Measurements from ENCODE around the gene SNTB2. TPM values are rescaled to one million over a fixed set of nuclear protein-coding genes. Genes with fewer than 3 reads are reported as not detected.
A peak's percentile ranks its signal among the peaks of the same experiment; 100 is the strongest.
"Not testable (repeated sequence)": the region's sequence is repeated elsewhere in the genome, so short reads cannot be mapped to it uniquely, and the experiment has no call there.

SNTB2 gene
- total RNA-seq, 1 experiment from 2014 or later = 4.8 TPM

DNA sequence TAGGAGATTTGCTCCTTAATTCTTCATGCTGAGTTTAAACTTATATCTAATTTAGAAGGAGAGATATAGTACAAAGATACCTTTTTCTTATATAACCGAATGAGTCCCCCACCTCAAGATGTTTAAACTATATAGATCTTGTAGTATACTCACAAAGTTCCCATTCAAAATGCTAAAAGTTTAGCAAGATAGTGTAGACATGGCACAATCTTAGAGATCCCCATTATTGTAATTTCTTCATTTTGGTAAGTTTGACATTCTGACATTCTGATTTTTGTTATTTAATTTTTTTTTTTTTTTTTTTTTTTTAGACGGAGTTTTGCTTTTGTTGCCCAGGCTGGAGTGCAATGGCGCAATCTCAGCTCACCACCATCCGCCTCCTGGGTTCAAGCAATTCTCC, 22.8 kb downstream of the SNTB2 start:
- DNase-seq (ENCODE audit: low read depth) = no peak
- in situ Hi-C loops (cut with HindIII; ENCODE audit: low pct_unique_long_range_greater_than_20kb, low sequenced_read_pairs) = no loop called here

DNA sequence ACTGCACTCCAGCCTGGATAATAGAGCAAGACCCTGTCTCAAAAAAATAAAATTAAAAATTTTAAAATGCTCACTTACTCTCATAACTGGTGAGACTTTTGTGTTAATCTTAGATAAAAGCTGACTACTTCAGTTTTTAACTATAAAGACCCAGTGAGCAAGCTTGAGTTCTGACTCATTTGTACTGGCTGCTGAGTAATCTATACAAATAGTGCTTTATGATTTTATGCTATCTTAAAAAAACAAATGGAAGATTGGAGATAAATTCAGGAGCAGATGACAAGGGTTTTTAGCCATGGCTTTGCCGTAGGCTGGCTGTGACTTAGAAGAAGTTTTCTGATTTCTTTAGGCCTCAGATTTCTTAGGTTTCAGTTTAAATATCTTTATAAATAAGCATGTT, 30.5 kb downstream of the SNTB2 start:
- in situ Hi-C loops (cut with HindIII; ENCODE audit: low pct_unique_long_range_greater_than_20kb, low sequenced_read_pairs) = no loop called here

DNA sequence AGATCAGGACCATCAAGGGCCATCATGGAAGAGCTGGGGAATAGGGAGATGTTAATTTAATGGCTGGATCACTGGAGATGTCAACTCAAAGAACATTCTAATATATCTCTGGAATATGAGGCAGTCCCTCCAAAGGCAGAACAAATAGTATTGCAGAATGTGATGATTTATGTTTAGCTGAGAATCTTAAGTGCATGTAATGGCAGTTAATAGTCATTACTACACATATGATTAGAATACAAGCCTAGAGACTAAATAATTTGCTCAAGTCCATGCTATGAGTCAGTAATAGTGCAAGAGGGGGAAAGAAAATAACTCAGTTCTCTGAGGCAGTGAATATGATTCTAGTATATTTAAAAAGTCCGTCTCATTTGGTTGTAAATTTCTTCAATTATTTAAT, 32.3 kb downstream of the SNTB2 start:
- no peak for DNase-seq (ENCODE audit: low read depth)

More for the DNA sequence above, 30.5 kb downstream of the SNTB2 start:
- peak; percentile 8 for DNase-seq (ENCODE audit: low read depth)

DNA sequence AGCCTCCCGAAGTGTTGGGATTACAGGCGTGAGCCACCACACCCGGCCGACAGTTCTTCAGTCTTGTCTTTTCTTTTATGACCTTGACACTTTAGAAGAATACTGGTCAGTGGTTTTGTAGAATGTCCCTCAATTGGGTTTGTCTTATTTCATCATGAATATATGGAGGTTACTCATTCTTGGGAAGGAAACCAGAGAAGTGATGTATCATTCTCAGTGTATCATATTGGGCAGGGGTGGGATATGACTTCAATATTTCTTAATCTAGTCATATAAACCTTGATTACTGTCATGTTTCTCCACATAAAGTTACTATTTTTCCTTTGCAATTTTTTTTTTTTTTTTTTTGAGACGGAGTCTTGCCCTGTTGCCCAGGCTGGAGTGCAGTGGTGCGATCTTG, 36.9 kb downstream of the SNTB2 start:
- no peak for DNase-seq (ENCODE audit: low read depth)

More for the DNA sequence above, 32.3 kb downstream of the SNTB2 start:
- in situ Hi-C loops (cut with HindIII; ENCODE audit: low pct_unique_long_range_greater_than_20kb, low sequenced_read_pairs) = no loop called here

DNA sequence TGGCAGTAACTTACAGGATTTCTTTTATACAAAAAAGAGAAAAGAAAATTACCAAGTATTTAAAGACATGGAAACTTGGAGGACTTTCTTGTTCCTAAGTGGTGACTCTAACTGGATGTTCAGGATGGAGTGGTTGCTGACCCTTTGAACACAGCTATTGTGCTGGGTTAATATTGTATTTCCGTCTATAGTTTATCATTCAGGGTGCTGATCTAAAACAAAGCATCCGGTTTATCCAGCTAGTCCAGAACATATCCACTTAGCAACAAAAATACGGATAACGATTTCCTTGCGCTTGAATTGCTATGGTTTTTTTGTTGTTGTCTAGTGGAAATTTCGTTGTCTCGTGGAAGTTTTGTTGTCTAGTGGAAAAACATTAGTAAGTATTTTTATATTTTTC, 38.2 kb downstream of the SNTB2 start:
- in situ Hi-C loops (cut with HindIII; ENCODE audit: low pct_unique_long_range_greater_than_20kb, low sequenced_read_pairs) = no loop called here
- no peak for DNase-seq (ENCODE audit: low read depth)

More for the DNA sequence above, 36.9 kb downstream of the SNTB2 start:
- in situ Hi-C loops (cut with HindIII; ENCODE audit: low pct_unique_long_range_greater_than_20kb, low sequenced_read_pairs) = no loop called here

DNA sequence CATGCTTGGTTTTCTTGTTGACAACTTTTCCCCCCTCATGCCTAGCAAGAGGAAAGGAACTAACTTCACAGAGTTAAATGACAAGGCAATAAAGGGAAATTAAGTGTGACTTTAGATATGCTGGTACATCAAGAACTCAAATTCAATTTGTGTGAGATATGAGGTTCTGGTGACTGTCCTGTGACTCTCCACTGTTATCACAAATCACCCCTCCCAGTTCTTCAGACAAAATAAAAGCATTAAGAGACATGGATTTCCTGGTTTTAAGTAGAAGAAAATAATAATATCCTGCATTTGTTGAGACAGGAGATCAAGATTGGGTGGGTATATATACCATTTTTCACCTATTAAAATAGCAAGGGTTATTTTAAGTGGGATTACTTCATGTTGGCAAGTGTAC, 46.2 kb downstream of the SNTB2 start:
- in situ Hi-C loops (cut with HindIII; ENCODE audit: low pct_unique_long_range_greater_than_20kb, low sequenced_read_pairs) = no loop called here
- DNase-seq (ENCODE audit: low read depth) = no peak

DNA sequence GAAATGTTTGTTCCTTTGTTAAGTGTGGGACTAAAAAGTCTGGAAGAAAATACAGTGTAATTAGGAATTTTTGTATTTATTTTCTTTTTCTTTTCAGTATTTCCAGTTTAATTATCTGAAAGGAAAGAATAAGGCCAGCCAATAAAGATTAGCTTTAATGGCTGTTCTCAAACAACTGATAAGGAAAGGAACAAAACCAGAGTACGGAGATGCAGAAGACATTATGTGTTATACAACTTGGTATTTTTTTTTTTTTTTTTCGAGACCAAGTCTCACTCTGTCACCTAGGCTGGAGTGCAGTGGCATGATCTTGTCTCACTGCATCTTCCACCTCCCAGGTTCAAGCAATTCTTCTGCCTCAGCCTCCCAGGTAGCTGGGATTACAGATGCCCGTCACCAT, 47.5 kb downstream of the SNTB2 start:
- in situ Hi-C loops (cut with HindIII; ENCODE audit: low pct_unique_long_range_greater_than_20kb, low sequenced_read_pairs) = no loop called here
- no peak for DNase-seq (ENCODE audit: low read depth)

DNA sequence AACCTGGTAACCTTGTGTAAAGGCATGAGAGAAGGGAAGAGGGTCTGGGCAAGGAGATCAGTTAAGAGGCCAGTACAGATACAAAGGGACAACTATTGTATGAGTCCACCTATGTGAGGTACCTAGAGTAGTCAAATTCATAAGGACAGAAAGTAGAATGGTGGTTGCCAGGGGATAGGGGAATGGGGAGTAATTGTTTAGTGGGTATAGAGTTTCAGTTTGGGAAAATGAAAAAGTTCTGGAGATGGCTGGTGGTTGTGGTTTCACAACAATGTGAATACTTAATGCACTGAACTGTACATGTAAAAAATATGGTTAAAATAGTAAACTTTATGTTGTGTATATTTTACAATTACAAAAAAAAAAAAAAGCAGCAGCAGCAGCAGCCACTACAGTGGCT, 49.4 kb downstream of the SNTB2 start:
- no peak for DNase-seq (ENCODE audit: low read depth)
- in situ Hi-C loops (cut with HindIII; ENCODE audit: low pct_unique_long_range_greater_than_20kb, low sequenced_read_pairs) = no loop called here

DNA sequence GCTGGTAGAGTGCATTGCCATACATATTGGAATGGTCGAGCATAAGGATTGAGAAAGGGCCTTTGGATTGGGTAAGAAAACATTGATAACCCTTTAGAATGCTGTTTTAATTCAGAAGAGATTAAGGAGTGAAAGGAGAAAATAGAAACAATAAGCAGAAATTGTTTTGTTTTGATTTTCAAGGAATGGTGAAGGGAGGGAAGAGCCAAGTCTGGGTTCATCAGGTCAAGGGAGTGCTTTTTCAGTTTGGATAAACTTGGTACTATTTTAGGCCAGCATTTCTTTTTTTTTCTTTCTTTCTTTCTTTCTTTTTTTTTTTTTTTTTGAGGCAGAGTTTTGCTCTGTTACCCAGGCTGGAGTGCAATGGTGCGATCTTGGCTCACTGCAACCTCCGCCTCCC, 50.3 kb downstream of the SNTB2 start:
- in situ Hi-C loops (cut with HindIII; ENCODE audit: low pct_unique_long_range_greater_than_20kb, low sequenced_read_pairs) = no loop called here
- no peak for DNase-seq (ENCODE audit: low read depth)

DNA sequence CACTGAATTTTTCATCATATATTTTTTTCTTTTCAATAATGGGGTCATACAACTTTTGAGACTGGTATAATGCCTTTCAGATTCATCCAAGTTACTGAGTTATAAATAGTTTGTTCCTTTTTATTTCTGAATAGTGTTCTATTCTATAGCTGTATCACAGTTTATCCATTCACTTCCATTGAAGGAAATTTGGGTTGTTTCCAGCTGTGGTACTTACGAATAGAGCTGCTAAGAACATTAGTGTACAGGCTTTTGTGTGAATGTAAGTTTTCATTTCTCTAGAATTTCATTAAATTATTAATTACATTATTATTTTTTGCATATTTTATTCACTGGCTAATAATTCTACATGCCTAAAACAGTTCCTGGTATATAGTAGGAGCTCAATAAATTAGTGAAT, 52.9 kb downstream of the SNTB2 start:
- no peak for DNase-seq (ENCODE audit: low read depth)
- in situ Hi-C loops (cut with HindIII; ENCODE audit: low pct_unique_long_range_greater_than_20kb, low sequenced_read_pairs) = no loop called here

DNA sequence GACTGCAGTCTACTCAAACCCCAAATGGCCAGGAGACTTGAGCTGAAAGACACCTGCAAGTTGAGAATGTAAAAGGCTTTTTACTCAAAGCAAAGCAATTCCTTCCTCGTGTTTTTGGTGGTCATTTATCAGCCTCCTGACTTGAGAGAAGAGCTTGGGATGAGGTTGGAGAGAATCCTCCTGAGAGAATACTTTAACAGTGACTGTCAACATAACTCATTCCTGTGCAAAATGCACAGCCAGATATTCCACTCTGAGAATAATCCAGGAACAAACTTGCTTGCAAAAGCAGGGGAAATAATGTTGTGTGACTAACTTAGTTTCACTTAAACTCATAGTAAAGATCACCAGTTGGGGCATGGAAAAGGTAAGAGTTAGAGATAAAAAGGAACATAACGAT, 53.4 kb downstream of the SNTB2 start:
- in situ Hi-C loops (cut with HindIII; ENCODE audit: low pct_unique_long_range_greater_than_20kb, low sequenced_read_pairs) = no loop called here
- no peak for DNase-seq (ENCODE audit: low read depth)

DNA sequence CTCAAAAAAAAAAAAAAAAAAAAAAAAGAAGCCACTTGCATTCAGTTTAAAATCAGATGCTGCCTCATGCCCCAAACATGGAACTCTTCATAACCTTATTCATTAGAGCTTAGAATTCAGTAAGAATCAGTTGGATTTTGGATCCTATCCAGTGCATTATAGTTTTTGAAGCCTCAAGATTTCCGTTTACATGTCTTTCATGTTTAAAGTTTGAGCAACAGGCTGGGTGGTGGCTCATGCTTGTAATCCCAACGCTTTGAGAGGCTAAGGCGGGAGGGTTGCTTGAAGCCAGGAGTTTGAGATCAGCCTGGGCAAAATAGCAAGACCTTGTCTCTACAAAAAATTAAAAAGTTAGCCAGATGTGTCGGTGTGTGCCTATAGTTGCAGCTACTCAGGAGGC, 55.0 kb downstream of the SNTB2 start:
- in situ Hi-C loops (cut with HindIII; ENCODE audit: low pct_unique_long_range_greater_than_20kb, low sequenced_read_pairs) = no loop called here
- DNase-seq (ENCODE audit: low read depth) = no peak

DNA sequence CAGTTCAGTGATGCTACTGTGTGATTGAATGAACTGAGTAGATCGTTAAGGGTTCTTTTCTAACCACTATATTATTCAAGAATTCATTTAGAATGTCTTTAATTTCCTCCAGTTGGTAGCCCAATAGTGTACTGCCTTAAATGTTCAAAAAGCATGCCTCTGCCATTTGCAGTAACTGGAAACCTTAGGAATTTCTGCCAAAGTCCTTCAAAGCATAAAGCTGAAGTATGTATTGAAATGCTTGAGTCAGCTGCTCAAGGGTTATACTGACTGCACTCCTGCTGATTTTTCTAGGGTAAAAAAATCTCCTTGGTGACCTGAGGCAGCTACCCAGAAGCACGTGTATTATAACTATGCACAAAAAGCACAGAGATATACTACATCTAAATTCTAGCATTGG, 56.5 kb downstream of the SNTB2 start:
- in situ Hi-C loops (cut with HindIII; ENCODE audit: low pct_unique_long_range_greater_than_20kb, low sequenced_read_pairs) = no loop called here
- no peak for DNase-seq (ENCODE audit: low read depth)

DNA sequence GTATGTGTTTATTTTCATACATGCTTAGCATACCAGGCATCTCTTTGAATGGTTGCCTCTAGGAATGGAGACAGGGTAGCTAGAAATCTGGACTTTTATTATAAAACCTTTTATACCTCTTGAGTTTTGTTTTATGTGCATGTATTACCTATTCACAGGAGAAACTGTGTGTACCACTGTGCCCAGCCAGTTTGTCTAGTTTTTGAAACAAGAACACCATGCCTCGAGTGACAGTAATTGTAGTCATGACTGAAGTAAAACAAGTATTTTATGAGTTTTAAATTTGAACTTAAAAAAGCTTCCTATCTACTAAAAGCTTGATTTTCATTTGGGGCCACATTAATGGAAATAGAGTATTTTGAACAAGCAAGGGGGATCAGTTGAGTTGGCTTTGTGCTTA, 57.4 kb downstream of the SNTB2 start:
- no peak for DNase-seq (ENCODE audit: low read depth)
- in situ Hi-C loops (cut with HindIII; ENCODE audit: low pct_unique_long_range_greater_than_20kb, low sequenced_read_pairs) = no loop called here

DNA sequence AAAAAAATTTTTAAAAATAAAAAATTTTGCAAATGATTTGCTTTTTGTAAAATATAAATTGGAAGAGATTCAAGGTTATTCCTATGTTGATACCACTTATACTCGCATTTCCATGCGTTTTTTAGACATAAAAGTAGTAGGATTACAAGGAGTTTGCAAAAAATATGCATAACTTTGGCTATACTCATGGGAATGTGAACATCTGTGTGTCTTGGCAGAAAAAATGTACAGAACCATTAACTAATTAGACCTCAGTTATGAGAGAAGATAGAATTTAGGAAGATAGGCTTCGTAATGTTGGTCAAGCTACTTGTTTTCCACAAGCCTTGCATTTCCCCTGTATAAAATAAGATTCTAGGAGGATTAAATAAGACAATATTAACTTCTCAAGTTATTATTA, 63.1 kb downstream of the SNTB2 start:
- in situ Hi-C loops (cut with HindIII; ENCODE audit: low pct_unique_long_range_greater_than_20kb, low sequenced_read_pairs) = no loop called here
- DNase-seq (ENCODE audit: low read depth) = no peak

DNA sequence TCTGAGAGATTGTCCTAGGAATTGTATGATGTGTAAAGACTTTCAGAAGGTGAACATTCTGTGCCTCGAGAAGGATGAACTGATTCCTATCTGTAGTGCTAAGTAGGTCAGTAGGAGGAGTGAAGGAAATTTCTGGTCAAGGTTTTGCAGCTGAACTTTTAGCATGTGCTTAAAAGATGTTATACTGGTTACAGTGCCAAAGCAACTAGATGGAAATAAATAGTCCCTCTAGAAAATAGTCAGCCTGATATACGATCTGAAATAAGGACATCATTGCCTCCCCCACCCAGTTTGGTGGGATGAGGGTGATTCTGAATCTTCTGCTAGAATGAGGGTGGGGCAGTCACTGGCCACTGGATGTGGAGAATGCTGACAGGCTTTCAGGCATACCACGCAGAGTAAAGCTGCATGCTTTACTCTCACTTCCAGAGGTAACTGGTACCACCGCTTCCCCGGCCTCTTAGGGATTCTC, 66.9 kb downstream of the SNTB2 start:
- in situ Hi-C loops (cut with HindIII; ENCODE audit: low pct_unique_long_range_greater_than_20kb, low sequenced_read_pairs) = no loop called here
- DNase-seq (ENCODE audit: low read depth) = no peak

DNA sequence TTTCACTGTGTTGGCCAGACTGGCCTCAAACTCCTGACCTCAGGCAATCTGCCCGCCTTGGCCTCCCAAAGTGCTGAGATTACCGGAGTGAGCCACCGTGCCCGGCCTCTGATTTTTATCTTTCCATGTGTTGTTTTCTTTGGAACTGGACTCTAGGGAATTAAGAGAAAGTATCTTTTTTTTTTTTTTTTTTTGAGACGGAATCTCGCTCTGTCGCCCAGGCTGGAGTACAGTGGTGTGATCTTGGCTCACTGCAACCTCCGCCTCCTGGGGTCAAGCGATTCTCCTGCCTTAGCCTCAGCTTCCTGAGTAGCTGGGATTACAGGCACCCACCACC, 72.4 kb downstream of the SNTB2 start:
- DNase-seq (ENCODE audit: low read depth); in situ Hi-C loops (cut with HindIII; ENCODE audit: low pct_unique_long_range_greater_than_20kb, low sequenced_read_pairs): not testable (repeated sequence)

DNA sequence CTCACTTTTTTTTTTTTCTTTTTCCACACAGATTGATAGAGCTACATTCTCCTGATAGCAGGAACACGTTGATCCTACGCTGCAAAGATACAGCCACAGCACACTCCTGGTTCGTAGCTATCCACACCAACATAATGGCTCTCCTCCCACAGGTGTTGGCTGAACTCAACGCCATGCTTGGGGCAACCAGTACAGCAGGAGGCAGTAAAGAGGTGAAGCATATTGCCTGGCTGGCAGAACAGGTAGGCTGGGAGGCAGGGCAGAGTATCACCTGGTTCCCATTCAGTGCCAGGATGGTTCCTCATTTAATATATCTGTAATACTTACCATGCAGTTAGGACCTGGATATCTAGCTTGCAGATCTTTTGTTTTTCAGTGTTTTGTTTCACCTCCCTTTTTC, 73.1 kb downstream of the SNTB2 start:
- in situ Hi-C loops (cut with HindIII; ENCODE audit: low pct_unique_long_range_greater_than_20kb, low sequenced_read_pairs) = no loop called here
- DNase-seq (ENCODE audit: low read depth) = no peak

DNA sequence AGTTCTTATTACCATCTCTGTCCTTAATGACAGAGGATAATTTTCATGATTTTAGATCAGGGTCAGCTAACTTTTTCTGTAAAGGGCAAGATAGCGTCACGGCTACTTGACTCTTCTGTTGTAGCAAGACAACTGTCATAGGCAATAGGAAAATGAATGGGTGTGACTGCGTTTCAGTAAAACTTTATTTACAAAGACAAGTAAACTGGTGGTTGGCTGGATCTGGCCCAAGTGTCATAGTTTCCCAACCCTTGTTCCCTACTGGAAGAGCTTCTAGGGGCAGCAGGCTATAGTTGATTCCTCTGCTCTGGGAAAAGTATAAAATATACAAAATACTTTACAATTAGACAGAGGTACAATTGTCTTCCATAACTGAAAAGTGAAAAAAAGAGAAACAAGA, 73.5 kb downstream of the SNTB2 start:
- DNase-seq (ENCODE audit: low read depth) = no peak
- in situ Hi-C loops (cut with HindIII; ENCODE audit: low pct_unique_long_range_greater_than_20kb, low sequenced_read_pairs) = no loop called here

DNA sequence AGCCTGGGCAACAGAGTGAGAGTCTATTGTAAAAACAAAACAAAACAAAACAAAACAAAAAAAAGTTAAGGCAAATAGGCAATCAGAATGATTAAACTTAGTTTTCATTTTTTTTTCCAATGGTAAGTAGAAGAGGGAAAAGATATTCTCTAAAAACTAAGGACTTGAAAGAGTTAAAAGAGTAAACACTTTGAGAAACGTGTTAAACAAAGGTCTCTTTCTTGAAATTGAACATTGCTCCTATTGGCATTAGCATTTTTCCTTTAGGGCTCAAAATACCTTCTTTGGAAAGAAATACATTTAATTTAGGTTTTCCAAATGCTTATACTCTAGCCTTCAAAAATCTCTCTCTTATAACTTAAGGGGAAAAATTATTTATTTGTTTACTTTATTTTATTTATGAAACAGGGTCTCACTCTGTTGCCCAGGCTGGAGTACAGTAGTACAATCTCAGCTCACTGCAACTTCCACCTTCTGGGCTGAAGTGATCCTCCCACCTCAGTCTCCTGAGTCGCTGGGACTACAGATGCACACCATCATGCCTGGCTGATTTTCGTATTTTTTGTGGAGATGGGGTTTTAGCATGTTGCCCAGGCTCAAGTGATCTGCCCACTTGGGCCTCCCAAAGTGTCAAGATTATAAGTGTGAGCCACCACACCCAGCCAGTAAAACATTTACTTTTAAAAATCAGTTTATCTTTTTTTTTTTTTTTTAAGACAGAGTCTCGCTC, 79.5 kb downstream of the SNTB2 start:
- no peak for DNase-seq (ENCODE audit: low read depth)
- in situ Hi-C loops (cut with HindIII; ENCODE audit: low pct_unique_long_range_greater_than_20kb, low sequenced_read_pairs) = no loop called here

DNA sequence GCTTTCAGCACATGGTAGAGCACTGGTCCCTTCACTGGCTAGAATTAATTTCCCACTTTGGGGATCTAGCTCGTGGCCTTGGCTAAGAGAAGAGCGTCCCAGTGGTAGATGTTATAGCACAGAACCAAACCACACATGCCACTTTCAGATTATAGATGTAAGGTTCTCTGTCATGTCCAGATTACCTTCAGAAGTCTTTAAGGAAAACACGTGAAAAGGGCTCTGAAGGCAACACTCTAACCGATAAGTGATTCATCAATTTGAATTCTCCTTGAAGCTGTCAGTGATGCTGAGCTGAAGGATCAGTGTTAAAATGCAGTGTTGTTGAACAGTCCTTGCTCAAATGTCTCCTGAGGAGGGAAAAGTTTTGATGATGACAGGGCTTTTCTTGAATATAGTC, 80.7 kb downstream of the SNTB2 start:
- DNase-seq (ENCODE audit: low read depth) = no peak
- in situ Hi-C loops (cut with HindIII; ENCODE audit: low pct_unique_long_range_greater_than_20kb, low sequenced_read_pairs) = no loop called here
